ENCODE measurements around the gene WDR62. TPM values are rescaled to one million over a fixed set of nuclear protein-coding genes. Genes with fewer than 3 reads are reported as not detected.
A peak's percentile ranks its signal among the peaks of the same experiment; 100 is the strongest.

WDR62 gene
- total and polyA plus RNA-seq, 2 of the 8 experiments (the other 6 are each of a cell fraction or from before 2014, with no cell fraction given): 28.2 to 39.5 TPM

GRCh38 chr19:36140304-36141038 is 85.8 kb downstream of the WDR62 start:
- Histone ChIP-seq H3K23me2 (ENCODE audit: low read depth, low read length) (peaks cover 13% of the 10 kb centered on the region; the same call in 1 of the 2 replicates), H3K4me2 (ENCODE audit: insufficient read depth in 1 of 2, low read depth in 2 of 2, low read length in 2 of 2) (peak overlapping the region; percentile 78 to 96), H3K56ac (replicated peaks; ENCODE audit: insufficient read length, low read depth, low read length) (peak overlapping the region; percentile 50), H2AFZ (ENCODE audit: low read length) (no peak overlapping the region), H2BK12ac (ENCODE audit: low read depth, low read length) (no peak overlapping the region), H2BK5ac (ENCODE audit: low read depth, low read length) (peak overlapping the region; percentile 90; the same call in 1 of the 2 replicates), H3K4me3 (ENCODE audit: extremely low read depth in 1 of 4, insufficient read depth in 2 of 4, low read depth in 3 of 4, low read length in 4 of 4) (peak overlapping the region; percentile 89 to 98 (median 97)), H2BK20ac (ENCODE audit: low read length) (no peak overlapping the region), H4K8ac (ENCODE audit: extremely low read depth, insufficient read depth, low read length) (peak overlapping the region; percentile 63; the same call in 1 of the 2 replicates), H2AK5ac (ENCODE audit: low read depth, low read length) (no peak overlapping the region), H4K91ac (replicated peaks; ENCODE audit: insufficient read length, low read length) (peak overlapping the region; percentile 88), H3K18ac (ENCODE audit: extremely low read depth, low read length) (peak overlapping the region; percentile 90), H3K9me3 (ENCODE audit: insufficient read depth in 2 of 2, low read depth in 1 of 2, low read length in 1 of 2) (no peaks in the 10 kb centered on the region), H2BK15ac (ENCODE audit: low read length) (no peak overlapping the region), H3K27ac (ENCODE audit: low read depth, low read length) (peak overlapping the region; percentile 36; the same call in 1 of the 2 replicates), H3K79me1 (ENCODE audit: low read depth, low read length) (peaks cover 3% of the 10 kb centered on the region), H3K4ac (replicated peaks; ENCODE audit: insufficient read length, low read depth, low read length) (peak overlapping the region; percentile 83), H3K36me3 (ENCODE audit: control insufficient read depth in 2 of 4, insufficient read depth in 4 of 4, low read length in 3 of 4) (peaks cover 8 to 23% (median 20%) of the 10 kb centered on the region in 4 experiments), H3K79me2 (ENCODE audit: control insufficient read depth in 1 of 2, insufficient read depth in 2 of 2, low read length in 2 of 2) (peaks cover 0 to 12% of the 10 kb centered on the region in 2 experiments; a peak in 1 of 4 replicates), H3K23ac (ENCODE audit: insufficient read length) (no peak overlapping the region), H4K5ac (ENCODE audit: insufficient read length, low read depth, low read length) (peak overlapping the region; percentile 15), H2BK120ac (replicated peaks; ENCODE audit: low read depth, low read length) (peak overlapping the region; percentile 12), H4K20me1 (replicated peaks in 1 of 2; ENCODE audit: control insufficient read depth in 1 of 2, insufficient read depth in 2 of 2, low read length in 2 of 2) (peaks cover 0 to 4% of the 10 kb centered on the region in 2 experiments), H3K9ac (replicated peaks in 1 of 4; ENCODE audit: extremely low read depth in 1 of 4, low read depth in 3 of 4, low read length in 3 of 4) (peak overlapping the region; percentile 71 to 83 (median 76)), H3K27me3 (replicated peaks in 1 of 4; ENCODE audit: control insufficient read depth in 3 of 4, extremely low read depth in 1 of 4, insufficient read depth in 3 of 4, low read length in 3 of 4) (no peaks in the 10 kb centered on the region), H3K4me1 (replicated peaks in 1 of 4; ENCODE audit: control insufficient read depth in 3 of 4, insufficient read depth in 4 of 4, low read length in 3 of 4) (peaks cover 0 to 6% (median 5%) of the 10 kb centered on the region in 4 experiments; a peak in 3 of 7 replicates), H3K14ac (ENCODE audit: insufficient read length) (no peak overlapping the region)
- peak in 1 of 2 experiments; percentile 72 for DNase-seq (ENCODE audit: low read depth in 1 of 2, low spot score in 2 of 2)
- WGBS, 2 experiments (ENCODE audit: extremely low coverage in 1 of 2, insufficient coverage in 1 of 2, insufficient read length in 1 of 2, insufficient replicate concordance in 2 of 2, low coverage in 1 of 2, low lambda C conversion rate in 2 of 2, missing lambda C conversion rate in 1 of 2): 2% methylated on average over 21 of the region's 31 CpGs; no CpG with 5 or more reads in 1 of the 2 experiments
- ChIA-PET POLR2A (ENCODE audit: partially characterized antibody) (interaction anchor here (0.7 to 2.0 kb wide), 13 partner anchors 9 to 349 kb away, joined by 3 to 13 read pairs (median 4); partner anchors contain the start of genes THAP8, WDR62, ZNF146 and ZNF565), CTCF (ENCODE audit: partially characterized antibody) (interaction anchor here (1.0 to 1.5 kb wide), 4 partner anchors 11 to 32 kb away, joined by 3 to 6 read pairs (median 4); no protein-coding TSS in a partner anchor)
- FAIRE-seq: no peak
- no peak for TF ChIP-seq TEAD4 (IDR thresholded peaks at IDR 0.05; ENCODE audit: low read depth, low read length)
- TF ChIP-seq RXRA (IDR thresholded peaks at IDR 0.05; ENCODE audit: insufficient read depth, low read depth, low read length): no peak
- TF ChIP-seq MAFK (IDR thresholded peaks at IDR 0.05; ENCODE audit: low read depth, low read length): no peak
- no peak for TF ChIP-seq ASH2L (IDR thresholded peaks at IDR 0.05; ENCODE audit: low read length)
- no peak for TF ChIP-seq BCL11A (IDR thresholded peaks at IDR 0.05; ENCODE audit: low read depth in 2 of 2, low read length in 2 of 2)
- TF ChIP-seq JUN (IDR thresholded peaks at IDR 0.05; ENCODE audit: low read depth, low read length): no peak
- no peak for TF ChIP-seq CEBPB (IDR thresholded peaks at IDR 0.05; ENCODE audit: low read depth, low read length)
- TF ChIP-seq CBX8 (IDR thresholded peaks at IDR 0.05; ENCODE audit: borderline replicate concordance, low read depth, low read length): no peak
- no peak for TF ChIP-seq SIN3A (conservative IDR thresholded peaks at IDR 0.05 in 1 of 2, IDR thresholded peaks at IDR 0.05 in 1 of 2; ENCODE audit: low read depth in 1 of 2, low read length in 2 of 2)
- TF ChIP-seq KDM4A (IDR thresholded peaks at IDR 0.05; ENCODE audit: low read depth, low read length, severe bottlenecking): peak; percentile 33
- TF ChIP-seq HDAC2 (IDR thresholded peaks at IDR 0.05; ENCODE audit: borderline replicate concordance in 1 of 2, low read depth in 2 of 2, low read length in 2 of 2): no peak
